Right renal cortex interstitium (tissue), 3 donors: ENCODE measurements around the gene RNF215. TPM values are rescaled to one million over a fixed set of nuclear protein-coding genes. Genes with fewer than 3 reads are reported as not detected.

Experiments used
- DNase-seq, 3 donors: peaks; one replicate each; pipeline ENCODE4 v3.0.0-alpha.2; 2013; ENCODE audit warnings: low read depth in 3 of 3, low spot score in 2 of 3
- polyA plus RNA-seq, 3 donors: library from polyadenylated mRNA; unstranded; fragments of 120-200 nt; gene quantifications; one replicate each; pipeline ENCODE4 v1.2.1, GENCODE V29; 2013; ENCODE audit not compliant: insufficient read length in 3 of 3

RNF215 gene
- polyA plus RNA-seq, 3 donors, result 17.2 to 20.5 (median 19.1) TPM

DNA sequence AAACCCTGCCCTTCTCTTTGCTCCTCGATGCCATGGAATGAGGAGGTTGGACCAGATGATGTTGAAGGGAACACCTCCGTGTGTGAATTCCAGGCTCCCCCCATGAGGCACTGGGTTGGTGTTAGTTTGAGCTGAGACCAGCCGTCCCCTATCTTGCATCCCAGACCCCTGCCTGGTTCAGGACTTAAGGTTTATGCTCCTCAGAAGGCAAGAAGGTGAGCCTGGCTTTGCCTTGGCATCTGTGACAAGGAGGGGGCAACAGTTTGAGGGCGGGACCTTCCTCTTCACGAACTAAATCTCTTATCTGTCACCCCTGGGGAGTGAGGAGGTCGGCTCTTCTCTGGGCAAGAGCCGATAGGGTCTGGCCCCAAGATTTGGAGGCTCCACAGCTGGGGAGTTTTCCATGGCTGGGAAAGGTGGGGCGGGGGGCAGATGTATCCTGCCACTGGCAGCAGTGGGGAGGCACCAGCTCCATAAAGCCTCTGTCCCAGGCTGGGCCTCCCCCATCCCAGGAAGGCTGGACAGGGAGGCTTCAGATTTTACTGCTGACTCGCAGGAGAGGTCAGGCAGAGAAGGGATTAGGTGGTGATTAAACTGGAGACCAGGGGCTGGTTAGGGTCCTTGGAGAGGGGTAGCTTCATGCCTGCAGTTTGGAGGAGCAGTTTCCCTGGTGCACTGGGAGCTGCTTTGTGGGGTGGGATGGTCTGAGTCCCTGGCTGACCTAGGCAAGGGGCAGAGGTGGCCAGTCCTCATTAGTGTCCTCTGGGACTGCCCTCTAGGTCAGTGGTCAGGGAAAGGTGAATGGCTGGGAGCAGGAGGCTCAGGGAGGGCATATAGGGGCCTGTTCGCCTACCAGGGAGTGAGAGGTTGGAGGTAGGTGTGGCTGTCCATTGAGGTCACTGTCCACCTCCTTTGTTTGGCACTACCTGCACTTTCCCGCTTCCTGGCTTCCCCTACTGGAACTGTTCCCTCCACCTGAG is 10.7 kb upstream of the RNF215 start:
- no peak for DNase-seq

DNA sequence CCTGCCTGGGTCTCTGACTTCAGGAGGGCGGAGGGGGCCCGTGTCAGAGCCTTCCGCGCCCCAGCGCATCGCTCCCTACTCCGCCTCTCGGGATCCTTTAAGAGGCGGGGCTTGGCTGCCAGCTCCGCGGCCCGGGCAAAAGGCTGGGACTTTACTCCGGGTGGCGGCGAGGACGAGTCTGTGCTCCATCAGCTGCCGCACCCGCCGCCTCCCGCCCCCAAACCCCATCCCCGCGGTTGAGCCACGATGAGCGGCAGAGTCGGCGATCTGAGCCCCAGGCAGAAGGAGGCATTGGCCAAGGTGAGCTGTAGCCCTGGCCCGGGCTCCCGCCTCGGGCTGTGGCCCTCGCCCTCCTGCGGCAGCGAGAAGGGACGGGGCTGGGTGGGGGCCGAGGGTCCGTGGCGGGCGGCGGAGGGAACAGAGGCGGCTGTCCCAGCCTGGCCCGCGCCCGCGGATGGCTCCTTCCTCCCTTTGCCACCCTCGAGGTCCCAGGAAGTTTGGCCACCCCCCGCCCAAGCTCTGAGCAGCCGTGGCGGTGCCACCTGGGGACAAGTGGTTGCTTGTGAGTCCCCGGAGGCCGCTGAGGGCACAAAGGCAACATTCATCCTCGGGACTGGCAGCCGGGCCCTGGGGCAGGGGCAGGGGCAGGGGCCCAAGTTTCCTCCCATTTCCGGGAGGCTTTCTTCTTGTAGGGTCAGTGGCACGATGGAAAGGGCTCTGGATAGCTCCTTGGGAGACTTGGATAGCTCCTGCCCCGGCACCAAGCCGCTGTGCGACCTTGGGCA is 9.9 kb upstream of the RNF215 start, which contains the start of gene SEC14L2:
SEC14L2 (plus strand) TSS at position 148 of the 785 bp plus-strand sequence; CDS start at position 247, 99 bp downstream.
- no peak for DNase-seq

DNA sequence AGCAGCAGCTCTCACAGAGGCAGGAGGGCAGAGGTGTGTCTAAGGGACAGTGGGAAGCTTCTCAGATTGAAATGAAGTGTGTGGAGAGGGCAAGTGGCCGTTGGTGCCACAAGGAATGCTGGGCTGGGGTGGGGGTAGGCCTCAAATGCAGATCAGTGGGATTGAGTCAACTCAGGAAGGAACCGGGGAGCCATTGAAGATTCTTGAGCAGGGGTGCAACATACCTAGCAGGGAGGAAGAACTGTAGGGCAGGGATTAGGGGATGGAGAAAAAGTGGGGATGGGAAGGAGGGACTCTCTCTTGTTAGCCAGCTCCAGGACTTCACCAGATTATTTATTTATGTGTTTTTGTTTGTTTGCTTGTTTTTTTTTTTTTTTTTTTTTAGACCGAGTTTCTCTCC is 6.7 kb upstream of the RNF215 start:
- DNase-seq, result no peak

DNA sequence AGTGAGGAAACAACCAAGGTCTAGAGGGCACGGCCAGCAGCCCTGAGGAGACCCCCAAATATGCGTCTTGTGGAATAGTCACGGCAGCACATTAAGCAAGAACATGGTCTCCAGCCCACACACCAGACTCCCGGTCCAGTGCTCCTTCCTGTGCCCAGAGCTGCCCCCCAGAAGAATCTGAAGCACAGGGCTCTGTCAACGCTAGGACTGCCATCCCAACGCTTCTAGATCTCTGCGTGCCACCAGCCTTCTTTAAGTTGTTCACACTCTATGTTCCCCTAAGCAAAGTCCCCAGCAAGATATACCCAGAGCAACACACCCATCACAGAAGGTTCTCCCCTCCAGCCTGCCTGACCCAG is 6.1 kb upstream of the RNF215 start:
- DNase-seq, result no peak

DNA sequence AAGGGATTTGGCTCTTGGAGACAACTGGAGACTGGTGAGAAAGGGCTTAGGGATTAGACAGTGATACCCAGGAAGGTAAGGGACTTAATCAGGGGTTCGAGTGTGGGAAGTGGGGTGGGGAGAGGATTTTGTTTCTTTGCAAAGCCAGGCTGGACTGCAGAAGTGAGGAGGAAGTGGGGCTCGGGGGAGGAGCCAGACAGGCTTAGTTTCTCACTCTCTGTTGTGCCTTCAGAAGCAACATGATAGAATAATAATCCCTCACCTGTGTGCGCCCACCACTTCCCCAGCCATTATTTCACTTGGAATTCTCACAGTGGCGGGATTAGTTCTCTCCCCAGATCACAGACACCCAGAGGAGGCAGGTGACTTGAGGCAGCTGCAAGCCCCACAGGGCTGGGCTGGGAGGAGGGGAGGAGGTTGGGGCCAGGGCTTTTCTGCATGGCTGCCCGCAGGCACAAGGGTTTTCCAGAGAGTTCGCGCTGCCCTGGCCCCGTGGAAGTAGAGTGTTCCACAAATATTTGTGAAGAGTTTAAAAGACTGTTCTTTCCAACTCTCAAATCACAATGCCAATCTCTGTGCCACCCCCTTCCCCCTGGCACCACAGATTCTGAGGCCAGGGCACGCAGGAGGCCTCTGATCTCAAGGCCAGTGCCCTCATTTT is 5.6 kb upstream of the RNF215 start:
- DNase-seq, result no peak

DNA sequence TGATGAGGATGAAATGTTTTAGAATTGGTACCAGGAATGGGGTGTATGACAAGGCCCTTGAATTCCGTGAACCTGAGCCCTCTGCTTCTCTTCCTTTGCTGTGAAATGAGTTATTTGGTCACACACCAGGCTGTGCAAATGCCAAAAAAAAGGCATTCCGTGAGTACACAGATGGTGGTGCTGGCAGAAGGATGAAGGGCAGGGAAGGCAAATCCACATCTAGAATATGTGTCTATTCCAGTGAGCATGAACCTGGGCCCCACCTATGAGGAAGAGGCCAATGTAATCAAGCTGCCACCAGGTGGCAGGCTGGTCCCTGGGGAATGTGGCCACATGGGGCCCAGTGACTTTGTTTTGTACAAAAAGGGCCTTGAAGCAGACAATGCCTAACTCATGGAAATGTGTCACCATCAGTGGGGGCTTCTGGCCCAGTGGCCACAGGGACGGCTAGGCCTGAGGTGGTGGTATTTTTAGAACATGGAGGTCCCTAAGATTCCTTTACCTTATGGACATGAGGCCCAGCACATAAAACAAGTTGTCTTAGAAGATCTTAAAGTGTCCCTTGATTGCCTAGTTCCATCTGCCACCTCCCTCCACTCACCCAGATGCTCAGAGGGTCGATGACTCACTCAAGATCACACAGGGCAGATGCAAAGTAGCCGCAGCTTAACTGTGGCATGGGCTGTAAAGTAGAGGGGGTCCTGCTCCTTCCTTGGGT is 3.9 kb upstream of the RNF215 start:
- DNase-seq, result no peak

DNA sequence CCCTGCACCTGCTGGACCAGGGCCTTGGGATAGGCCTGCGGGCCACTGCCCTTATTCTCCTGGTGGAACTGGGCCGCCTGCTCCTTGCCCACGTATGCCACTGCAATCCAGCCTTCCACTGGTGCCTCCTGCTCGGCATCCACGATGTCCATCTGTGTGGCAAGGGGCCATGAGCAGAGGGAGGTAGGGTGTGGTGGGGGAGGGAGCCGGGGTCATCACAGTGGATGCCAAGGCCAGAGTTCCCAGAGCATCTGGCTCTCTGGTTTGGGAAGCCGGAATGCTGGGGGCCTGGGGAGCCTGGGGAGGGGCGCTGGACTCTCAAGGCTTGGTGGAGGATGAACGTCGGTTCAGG is 627 bp downstream of the RNF215 start:
- no peak for DNase-seq

DNA sequence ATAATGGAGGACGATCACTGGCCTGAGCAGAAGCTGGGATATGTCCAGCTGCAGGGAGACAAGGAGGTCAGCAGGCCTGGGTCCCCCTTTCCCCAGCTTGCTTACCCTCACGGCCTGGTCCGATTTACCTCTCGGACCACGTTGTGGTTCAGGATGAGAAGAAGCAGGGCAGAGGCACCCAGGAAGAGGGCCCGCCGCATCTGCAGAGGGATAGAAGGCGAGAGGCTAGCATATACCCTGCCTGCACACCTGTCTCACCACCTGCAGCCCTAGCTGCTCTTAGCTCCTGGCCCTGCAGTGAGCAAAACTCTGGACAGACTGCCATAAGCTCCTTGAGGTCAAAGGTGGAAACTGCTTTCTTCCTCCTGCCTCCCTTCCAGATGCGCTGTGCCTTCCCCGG is 1.3 kb downstream of the RNF215 start:
- DNase-seq, result no peak

DNA sequence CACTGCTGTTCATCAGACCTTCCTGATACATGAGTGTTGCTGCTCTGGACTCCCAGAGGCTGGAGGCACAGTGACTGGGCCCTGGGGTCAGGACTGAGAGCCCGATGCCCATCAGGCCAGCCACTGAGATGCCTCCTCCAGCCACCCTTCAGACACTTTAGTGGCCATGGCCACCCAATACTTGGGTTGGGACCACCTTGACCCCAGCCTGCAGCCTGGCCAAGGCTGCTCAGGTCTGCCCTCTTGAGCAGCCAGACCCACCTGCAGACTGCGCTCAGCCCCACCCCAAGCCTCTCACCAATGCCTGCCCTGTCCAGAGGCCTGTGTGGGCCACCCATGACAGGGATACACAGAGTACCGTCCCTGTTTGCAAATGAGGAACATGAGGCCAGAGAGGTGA is 4.2 kb downstream of the RNF215 start:
- DNase-seq, result no peak

DNA sequence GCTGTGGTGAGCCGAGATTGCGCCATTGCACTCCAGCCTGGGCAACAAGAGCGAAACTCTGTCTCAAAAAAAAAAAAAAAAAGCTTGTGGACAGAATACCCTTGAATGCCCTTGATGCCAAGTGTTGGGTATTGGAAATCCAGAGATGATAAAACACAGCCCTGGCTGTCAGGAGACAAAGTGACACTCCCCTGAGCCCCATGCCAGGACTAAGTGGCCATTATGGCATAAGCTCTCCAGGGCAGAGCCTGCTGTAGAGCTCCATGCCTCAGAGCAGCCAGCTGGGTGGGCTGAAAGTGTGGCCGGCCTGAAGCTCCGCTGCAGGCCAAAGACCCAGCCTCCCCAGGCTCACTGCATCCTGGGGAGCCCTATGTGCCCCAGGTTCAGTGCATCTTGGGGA is 4.9 kb downstream of the RNF215 start:
- DNase-seq, result no peak

DNA sequence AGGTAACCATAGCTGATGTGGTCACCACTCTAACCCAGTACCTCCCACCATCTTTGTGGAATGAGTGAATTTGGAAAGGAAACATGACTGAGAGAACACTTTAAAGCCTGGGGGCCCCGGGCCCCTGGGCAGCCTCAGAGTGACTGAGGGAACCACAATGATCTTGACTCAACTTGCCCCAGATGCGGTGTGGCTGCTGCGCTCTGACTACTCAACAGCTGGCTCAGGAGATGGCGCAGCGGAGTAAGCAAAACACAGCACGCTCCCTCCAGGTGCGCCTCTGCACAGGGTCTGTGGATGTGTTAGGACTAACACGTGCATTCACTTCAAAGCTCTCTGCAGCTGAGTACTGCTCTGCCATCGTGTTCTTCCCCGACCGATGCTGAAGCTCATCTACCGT is 5.9 kb downstream of the RNF215 start:
- no peak for DNase-seq

DNA sequence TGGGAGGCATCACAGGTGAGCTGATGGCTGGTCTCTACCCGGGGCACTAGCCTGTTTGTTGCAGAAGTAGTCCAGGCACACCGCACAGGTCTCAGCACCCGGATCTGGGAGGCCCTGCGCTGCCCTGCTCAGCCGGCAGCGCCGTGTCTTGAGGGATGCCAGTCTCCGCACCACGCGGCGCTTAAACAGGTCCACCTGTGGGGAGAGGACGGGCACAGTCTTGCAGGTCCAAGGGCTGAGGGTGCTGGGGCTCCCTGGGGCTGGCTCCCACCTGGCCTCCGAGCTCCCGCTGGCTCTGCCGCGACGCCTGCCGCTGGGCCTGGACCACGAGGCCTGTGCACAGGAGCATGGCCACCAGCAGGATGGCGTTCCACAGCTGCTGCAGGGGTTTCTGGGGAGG is 7.2 kb downstream of the RNF215 start:
- DNase-seq, result no peak

DNA sequence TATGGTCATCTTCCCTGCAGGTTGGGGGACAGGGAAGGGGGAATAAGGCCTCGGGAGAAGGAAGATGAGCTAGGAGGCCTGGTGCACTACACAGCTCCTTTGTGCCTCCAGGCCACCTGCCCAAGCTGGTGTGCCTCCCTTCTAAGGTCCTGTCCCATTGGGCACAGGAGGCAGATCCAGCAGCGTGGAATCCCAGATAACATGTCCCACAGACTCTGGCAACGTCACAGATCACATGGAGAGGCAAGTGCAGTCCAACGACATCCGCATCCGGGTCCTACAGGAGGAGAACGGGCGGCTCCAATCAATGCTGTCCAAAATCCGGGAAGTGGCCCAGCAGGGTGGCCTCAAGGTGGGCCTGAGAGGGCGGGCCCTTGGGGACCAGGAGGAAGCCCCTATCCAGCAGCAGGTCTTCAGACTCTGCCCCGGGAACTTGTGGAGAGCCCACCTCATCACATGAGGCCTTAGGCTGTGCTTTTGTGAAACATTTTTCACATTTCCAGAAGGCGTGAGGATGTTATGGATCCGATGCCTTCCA is 11.8 kb downstream of the RNF215 start:
- DNase-seq, result no peak

DNA sequence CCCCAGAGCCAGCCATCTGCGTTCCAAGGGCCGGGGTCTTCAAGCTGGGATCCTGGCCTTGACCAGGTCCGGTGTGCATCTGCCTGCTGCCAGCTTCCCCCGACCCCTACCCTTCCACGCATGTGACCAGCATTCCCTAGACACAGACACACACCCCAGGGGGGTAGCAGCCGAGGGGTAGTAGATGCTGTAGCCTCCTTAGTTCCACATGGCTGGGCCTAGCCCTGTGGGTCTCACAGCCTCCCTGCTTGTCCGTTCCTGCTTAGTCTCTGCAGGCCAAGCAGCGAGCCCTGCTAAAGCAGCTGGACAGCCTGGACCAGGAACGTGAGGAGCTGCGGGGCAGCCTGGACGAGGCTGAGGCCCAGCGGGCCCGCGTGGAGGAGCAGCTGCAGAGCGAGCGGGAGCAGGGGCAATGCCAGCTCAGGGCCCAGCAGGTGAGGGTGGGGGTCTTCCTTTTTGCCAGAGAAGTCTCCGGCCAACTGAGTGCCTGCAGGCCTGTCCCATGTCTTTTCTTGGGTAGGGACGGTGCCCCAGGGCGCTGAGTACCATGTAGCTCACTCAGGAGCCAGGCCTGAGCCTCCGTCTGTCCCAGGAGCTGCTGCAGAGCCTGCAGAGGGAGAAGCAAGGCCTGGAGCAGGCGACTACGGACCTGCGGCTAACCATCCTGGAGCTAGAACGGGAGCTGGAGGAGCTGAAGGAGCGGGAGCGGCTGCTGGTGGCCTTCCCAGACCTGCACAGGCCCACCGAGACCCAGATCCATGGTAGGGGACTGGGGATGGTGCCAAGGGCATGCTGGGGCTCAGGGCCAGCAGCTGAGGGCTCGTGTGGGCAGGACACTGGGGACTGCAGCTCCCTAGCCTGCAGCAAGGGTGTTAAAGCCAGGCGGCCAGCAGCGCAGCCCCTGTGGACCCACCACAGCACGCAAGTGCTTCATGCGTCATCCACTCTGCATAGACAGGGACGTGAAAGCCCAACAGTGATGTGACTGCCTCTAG is 13.6 kb downstream of the RNF215 start:
- no peak for DNase-seq

DNA sequence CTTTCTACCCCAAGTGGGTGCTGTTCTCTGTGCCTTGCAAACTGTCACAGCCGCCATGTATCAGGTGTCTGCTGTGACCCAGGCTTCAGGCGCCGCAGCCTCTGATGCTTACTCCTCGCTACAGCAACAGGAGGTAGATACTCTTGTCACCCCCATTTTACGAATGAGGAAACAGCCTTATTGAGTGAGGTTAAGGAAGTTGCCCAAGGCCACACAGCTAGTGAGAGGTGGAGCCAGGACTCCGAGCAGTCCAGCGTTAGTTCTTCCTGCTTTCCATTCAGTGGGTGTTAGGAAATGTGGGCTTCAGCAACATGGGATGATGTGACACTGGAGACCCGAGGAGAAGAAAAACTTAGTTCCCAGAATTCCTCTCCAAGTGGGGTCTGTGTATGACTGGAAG is 14.3 kb downstream of the RNF215 start:
- DNase-seq, result no peak

DNA sequence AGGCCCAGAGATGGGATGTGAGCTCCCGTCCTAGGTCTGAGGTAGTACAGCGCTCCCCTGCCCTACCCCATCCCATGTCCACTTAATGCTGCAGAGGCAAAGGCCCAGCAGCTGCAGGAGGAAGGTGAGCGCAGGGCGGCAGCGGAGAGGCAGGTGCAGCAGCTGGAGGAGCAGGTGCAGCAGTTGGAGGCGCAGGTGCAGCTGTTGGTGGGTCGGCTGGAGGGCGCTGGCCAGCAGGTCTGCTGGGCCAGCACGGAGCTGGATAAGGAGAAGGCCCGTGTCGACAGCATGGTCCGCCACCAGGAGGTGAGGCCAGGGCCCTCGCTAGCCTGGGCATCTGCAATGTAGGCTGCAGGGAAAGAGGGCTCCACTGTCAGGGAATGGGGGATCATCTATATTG is 15.2 kb downstream of the RNF215 start:
- DNase-seq, result no peak

DNA sequence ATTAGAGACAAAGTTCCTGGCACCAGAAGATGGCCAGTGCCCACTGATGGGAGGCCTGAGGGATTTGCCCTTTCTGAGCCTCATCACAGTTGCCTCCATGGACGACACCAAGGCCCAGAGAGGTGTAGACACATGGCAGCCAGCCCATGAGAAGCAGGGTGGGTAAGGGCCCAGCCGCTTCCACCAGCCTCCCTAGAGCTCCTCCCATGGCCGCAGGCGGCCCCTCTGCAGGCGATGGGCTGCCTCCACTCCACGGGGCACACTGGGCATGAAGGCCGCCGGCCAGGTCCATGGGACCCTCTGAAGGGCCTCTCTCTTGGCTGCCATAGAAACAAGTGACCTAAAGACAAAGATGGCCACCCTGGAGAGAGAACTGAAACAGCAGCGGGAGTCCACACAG is 15.9 kb downstream of the RNF215 start:
- DNase-seq, result no peak

DNA sequence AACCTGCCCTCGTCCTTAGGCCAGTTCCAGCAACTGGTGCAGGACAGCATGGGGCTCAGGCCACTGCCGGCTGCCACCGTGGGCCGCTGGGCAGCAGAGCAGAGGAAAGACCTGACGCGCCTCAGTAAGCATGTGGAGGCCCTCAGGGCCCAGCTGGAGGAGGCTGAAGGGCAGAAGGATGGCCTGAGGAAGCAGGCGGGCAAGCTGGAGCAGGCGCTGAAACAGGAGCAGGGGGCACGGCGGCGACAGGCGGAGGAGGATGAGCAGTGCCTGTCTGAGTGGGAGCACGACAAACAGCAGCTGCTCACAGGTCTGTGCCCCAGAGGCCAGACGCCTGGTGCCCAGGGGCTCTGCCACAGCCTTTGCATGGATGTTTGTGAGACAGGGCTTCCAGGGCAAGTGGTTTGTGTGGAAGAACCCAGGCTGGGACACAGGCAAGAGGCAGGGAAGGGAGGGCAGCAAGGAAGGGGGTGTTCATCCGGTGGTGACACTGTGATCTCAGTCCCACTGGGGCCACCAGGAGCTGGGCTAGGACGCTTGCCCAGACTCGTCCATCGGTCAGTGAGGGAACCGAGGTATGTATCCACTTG is 16.5 kb downstream of the RNF215 start:
- peak in 1 of 3 donors; percentile 44 for DNase-seq

DNA sequence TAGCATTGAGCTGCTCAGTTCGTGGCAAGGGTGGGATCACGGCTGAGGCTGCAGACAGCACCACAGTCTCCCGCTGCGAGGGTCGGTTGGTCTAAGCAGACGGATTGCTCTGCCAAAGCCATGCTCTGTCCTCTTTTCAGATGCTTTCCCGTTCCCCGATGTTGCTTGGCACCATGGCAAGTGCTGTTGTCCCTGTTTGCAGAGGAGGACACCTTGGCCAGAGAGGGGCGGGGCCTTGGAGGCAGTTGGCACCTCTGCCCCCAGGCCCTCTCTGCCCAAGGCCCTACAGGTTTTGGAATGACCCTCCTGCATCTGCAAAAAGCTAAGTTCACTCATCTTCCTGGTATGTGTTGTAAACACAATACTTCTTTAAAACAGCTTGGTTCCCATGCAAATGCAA is 18.8 kb downstream of the RNF215 start:
- DNase-seq, result no peak
